ENCODE results near the gene CCDC88B. TPM values are rescaled to one million over a fixed set of nuclear protein-coding genes. Genes with fewer than 3 reads are reported as not detected.

The CCDC88B gene
- total and polyA plus RNA-seq, 7 donors: 2.6 to 157 (median 8.6) TPM

- H3K9me3 ChIP-seq: no peaks in the 10 kb centered on the region
- H3K36me3 ChIP-seq: no peaks in the 10 kb centered on the region
- DNase-seq: no peak
- intact Hi-C loops (cut with DNase I): no loop called here
- peaks cover 0 to 14% (median 9%) of the 10 kb centered on the region in 4 donors for H3K4me1 ChIP-seq
- no peak overlapping the region for H3K27ac ChIP-seq
- TF ChIP-seq EP300 (IDR thresholded peaks at IDR 0.05) (no peak), POLR2AphosphoS5 (IDR thresholded peaks at IDR 0.05) (no peak), POLR2A (IDR thresholded peaks at IDR 0.05) (no peak)
- TF ChIP-seq, protein P1, sequence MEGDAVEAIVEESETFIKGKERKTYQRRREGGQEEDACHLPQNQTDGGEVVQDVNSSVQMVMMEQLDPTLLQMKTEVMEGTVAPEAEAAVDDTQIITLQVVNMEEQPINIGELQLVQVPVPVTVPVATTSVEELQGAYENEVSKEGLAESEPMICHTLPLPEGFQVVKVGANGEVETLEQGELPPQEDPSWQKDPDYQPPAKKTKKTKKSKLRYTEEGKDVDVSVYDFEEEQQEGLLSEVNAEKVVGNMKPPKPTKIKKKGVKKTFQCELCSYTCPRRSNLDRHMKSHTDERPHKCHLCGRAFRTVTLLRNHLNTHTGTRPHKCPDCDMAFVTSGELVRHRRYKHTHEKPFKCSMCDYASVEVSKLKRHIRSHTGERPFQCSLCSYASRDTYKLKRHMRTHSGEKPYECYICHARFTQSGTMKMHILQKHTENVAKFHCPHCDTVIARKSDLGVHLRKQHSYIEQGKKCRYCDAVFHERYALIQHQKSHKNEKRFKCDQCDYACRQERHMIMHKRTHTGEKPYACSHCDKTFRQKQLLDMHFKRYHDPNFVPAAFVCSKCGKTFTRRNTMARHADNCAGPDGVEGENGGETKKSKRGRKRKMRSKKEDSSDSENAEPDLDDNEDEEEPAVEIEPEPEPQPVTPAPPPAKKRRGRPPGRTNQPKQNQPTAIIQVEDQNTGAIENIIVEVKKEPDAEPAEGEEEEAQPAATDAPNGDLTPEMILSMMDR (IDR thresholded peaks at IDR 0.05): no peak
- WGBS, 2 donors: 22 to 74% methylated on average over 3 of the region's 3 CpGs
- H3K27me3 ChIP-seq: no peaks in the 10 kb centered on the region
- no peak overlapping the region for H3K4me3 ChIP-seq
These were observed 60.7 kb downstream of the CCDC88B start for GRCh38 chr11:64400667-64401066.

GRCh38 chr11:64401775-64402174, 61.8 kb downstream of the CCDC88B start:
- 87 to 91% methylated on average over 7 of the region's 7 CpGs for WGBS, 2 donors
- H3K9me3 ChIP-seq: no peaks in the 10 kb centered on the region
- TF ChIP-seq, protein P1 (IDR thresholded peaks at IDR 0.05): no peak
- TF ChIP-seq POLR2AphosphoS5 (IDR thresholded peaks at IDR 0.05) (no peak), POLR2A (IDR thresholded peaks at IDR 0.05) (no peak), EP300 (IDR thresholded peaks at IDR 0.05) (no peak)
- DNase-seq: no peak
- no peaks in the 10 kb centered on the region for H3K27me3 ChIP-seq
- no peak overlapping the region for H3K4me3 ChIP-seq
- intact Hi-C loops (cut with DNase I): no loop called here
- H3K36me3 ChIP-seq: no peaks in the 10 kb centered on the region
- no peak overlapping the region for H3K27ac ChIP-seq
- peaks cover 0 to 14% (median 11%) of the 10 kb centered on the region in 4 donors for H3K4me1 ChIP-seq

DNA sequence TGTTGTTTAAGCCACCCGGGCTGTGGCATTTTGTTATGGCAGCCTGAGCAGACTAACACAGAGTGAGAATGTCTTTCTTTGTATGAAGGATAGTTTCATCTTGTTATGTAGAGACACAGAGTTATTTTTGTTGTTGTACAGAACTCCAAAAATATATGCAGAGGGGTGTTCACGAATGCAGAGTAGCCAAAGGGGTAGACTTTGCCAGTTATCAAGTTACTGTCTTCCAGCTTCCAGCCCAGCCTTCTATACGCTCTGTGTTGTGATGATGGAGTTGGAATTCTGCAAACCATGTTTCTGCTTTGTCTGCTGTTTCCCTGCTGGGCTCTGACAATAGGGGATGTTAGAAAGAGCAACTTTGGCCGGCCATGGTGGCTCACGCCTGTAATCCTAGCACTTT, 63.1 kb downstream of the CCDC88B start:
- Histone ChIP-seq H3K4me1 (peaks cover 0 to 14% (median 11%) of the 10 kb centered on the region in 4 donors), H3K27me3 (no peaks in the 10 kb centered on the region), H3K4me3 (no peak overlapping the region), H3K36me3 (no peaks in the 10 kb centered on the region), H3K27ac (no peak overlapping the region), H3K9me3 (no peaks in the 10 kb centered on the region)
- TF ChIP-seq, protein P1 (IDR thresholded peaks at IDR 0.05): no peak
- no peak for TF ChIP-seq EP300 (IDR thresholded peaks at IDR 0.05)
- TF ChIP-seq POLR2A (IDR thresholded peaks at IDR 0.05): no peak
- no peak for TF ChIP-seq POLR2AphosphoS5 (IDR thresholded peaks at IDR 0.05)
- intact Hi-C loops (cut with DNase I): no loop called here
- DNase-seq: no peak
- WGBS, 2 donors: 83 to 86% methylated on average over 5 of the region's 5 CpGs

DNA sequence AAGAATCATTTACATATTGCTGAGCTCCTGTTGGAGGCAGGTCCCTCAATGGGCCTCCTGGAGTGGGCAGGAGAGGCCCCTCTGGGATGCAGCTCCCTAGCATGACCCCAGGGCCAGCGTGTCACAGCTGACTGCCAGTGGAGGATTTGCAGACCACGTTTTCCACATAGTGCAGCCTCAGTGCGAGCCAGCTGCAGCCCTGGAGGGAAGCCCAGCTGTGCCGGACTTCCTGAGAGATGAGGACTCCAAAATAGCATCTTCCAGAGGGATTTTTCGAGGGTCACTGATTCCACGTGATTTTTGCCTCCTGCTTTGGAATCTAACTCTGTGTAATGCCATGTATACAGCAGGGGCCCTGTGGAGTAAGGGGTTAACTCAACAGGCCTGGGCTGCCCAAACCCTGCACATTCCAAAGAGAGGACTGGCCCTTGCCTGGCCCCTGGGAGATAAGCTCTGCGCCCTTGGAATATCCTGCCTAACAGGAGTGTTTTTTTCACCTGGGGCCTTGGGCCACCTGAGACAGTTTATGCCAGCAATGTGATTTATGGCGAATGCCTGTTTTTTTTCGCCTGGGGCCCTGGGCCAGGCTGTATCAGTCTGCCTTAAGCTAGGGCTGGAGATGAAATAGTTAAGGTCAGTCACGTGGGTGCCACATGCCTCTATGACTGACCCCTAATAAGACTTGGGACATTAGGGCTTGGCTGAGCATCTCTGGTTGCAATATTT, 66.4 kb downstream of the CCDC88B start:
- no peaks in the 10 kb centered on the region for H3K27me3 ChIP-seq
- H3K36me3 ChIP-seq: no peaks in the 10 kb centered on the region
- peak; percentile 78 for DNase-seq
- H3K4me1 ChIP-seq: peaks cover 0 to 28% (median 27%) of the 10 kb centered on the region in 4 donors
- no peak overlapping the region for H3K4me3 ChIP-seq
- intact Hi-C loops (cut with DNase I): no loop called here
- peak overlapping the region in 2 of 4 donors; percentile 4 to 49 for H3K27ac ChIP-seq
- TF ChIP-seq EP300 (IDR thresholded peaks at IDR 0.05) (no peak), POLR2AphosphoS5 (IDR thresholded peaks at IDR 0.05) (peak in 2 of 4 donors; percentile 20 to 34), POLR2A (IDR thresholded peaks at IDR 0.05) (no peak)
- TF ChIP-seq, protein P1 (IDR thresholded peaks at IDR 0.05): no peak
- WGBS, 2 donors: 59 to 67% methylated on average over 10 of the region's 10 CpGs
- H3K9me3 ChIP-seq: no peaks in the 10 kb centered on the region

Small RNA genes within 50 kb of the gene (small RNA-seq; reads per million reads assigned to genes)
- gene MIR1237 (0 to 0.06 (median 0) reads per million in 3 donors), gene MIR7155 (0 to 0.30 (median 0.22) reads per million in 3 donors), gene RF00019 (0 reads per million in 3 donors)

Other genes with a start within 250 kb of the CCDC88B start
- gene MACROD1, start 174.1 kb upstream of the CCDC88B start, total RNA-seq: 10 to 100 TPM; 23.3 to 33.9 (median 25.8) TPM
- 10 to 100 TPM; 14.2 to 16.8 (median 14.8) TPM for gene MACROD1, start 174.1 kb upstream of the CCDC88B start, polyA plus RNA-seq
- 10 to 100 TPM; 58.2 to 90.3 (median 81.0) TPM for gene STIP1, start 154.0 kb upstream of the CCDC88B start, total RNA-seq
- 10 to 100 TPM; 38.4 to 84.3 (median 50.2) TPM for gene STIP1, start 154.0 kb upstream of the CCDC88B start, polyA plus RNA-seq
- 10 to 100 TPM; 15.0 to 26.2 (median 20.3) TPM for gene FERMT3, start 133.5 kb upstream of the CCDC88B start, total RNA-seq
- gene FERMT3, start 133.5 kb upstream of the CCDC88B start, polyA plus RNA-seq: 10 to 100 TPM; 15.3 to 41.5 (median 20.4) TPM
- 10 to 100 TPM; 45.7 to 80.6 (median 62.9) TPM for gene TRPT1, start 114.0 kb upstream of the CCDC88B start, total RNA-seq
- 10 to 100 TPM; 70.8 to 82.8 (median 82.3) TPM for gene TRPT1, start 114.0 kb upstream of the CCDC88B start, polyA plus RNA-seq
- gene NUDT22, start 113.9 kb upstream of the CCDC88B start, total RNA-seq: 10 to 100 TPM; 41.4 to 64.8 (median 50.1) TPM
- 100 to 1,000 TPM in 2 of 3 donors, 10 to 100 TPM in 1; 91.3 to 130 (median 116) TPM for gene NUDT22, start 113.9 kb upstream of the CCDC88B start, polyA plus RNA-seq
- 10 to 100 TPM; 25.7 to 37.1 (median 28.1) TPM for gene DNAJC4, start 109.7 kb upstream of the CCDC88B start, total RNA-seq
- 10 to 100 TPM; 27.5 to 68.1 (median 58.3) TPM for gene DNAJC4, start 109.7 kb upstream of the CCDC88B start, polyA plus RNA-seq
- gene VEGFB, start 105.6 kb upstream of the CCDC88B start, total RNA-seq: 100 to 1,000 TPM in 2 of 4 donors, 10 to 100 TPM in 2; 76.7 to 117 (median 98.4) TPM
- gene VEGFB, start 105.6 kb upstream of the CCDC88B start, polyA plus RNA-seq: 10 to 100 TPM; 23.4 to 94.9 (median 42.6) TPM
- gene FKBP2, start 99.1 kb upstream of the CCDC88B start, total RNA-seq: 10 to 100 TPM; 49.2 to 70.5 (median 51.3) TPM
- 100 to 1,000 TPM in 2 of 3 donors, 10 to 100 TPM in 1; 97.3 to 213 (median 116) TPM for gene FKBP2, start 99.1 kb upstream of the CCDC88B start, polyA plus RNA-seq
- 10 to 100 TPM; 31.8 to 66.6 (median 51.3) TPM for gene PPP1R14B, start 93.3 kb upstream of the CCDC88B start, total RNA-seq
- 100 to 1,000 TPM in 1 of 3 donors, 10 to 100 TPM in 2; 78.8 to 159 (median 93.7) TPM for gene PPP1R14B, start 93.3 kb upstream of the CCDC88B start, polyA plus RNA-seq
- gene PLCB3, start 88.7 kb upstream of the CCDC88B start, total RNA-seq: 10 to 100 TPM; 10.6 to 17.7 (median 12.1) TPM
- 10 to 100 TPM; 23.4 to 52.8 (median 35.4) TPM for gene PLCB3, start 88.7 kb upstream of the CCDC88B start, polyA plus RNA-seq
- gene BAD, start 55.5 kb upstream of the CCDC88B start, total RNA-seq: 100 to 1,000 TPM in 3 of 4 donors, 10 to 100 TPM in 1; 95.3 to 143 (median 121) TPM
- gene BAD, start 55.5 kb upstream of the CCDC88B start, polyA plus RNA-seq: 100 to 1,000 TPM; 105 to 264 (median 244) TPM
- gene GPR137, start 54.4 kb upstream of the CCDC88B start, total RNA-seq: 10 to 100 TPM; 12.2 to 21.0 (median 13.6) TPM
- 10 to 100 TPM; 17.4 to 35.0 (median 18.0) TPM for gene GPR137, start 54.4 kb upstream of the CCDC88B start, polyA plus RNA-seq
- gene KCNK4, start 48.9 kb upstream of the CCDC88B start, total RNA-seq: under 1 TPM in 1 of 4 donors, not detected in 3; 0.71 TPM
- not detected for gene KCNK4, start 48.9 kb upstream of the CCDC88B start, polyA plus RNA-seq
- gene CATSPERZ, start 39.8 kb upstream of the CCDC88B start, total RNA-seq: not detected
- gene CATSPERZ, start 39.8 kb upstream of the CCDC88B start, polyA plus RNA-seq: 1 to 10 TPM in 2 of 3 donors, not detected in 1; 1.1 to 1.4 TPM
- 10 to 100 TPM; 39.9 to 48.7 (median 45.3) TPM for gene ESRRA, start 34.7 kb upstream of the CCDC88B start, total RNA-seq
- gene ESRRA, start 34.7 kb upstream of the CCDC88B start, polyA plus RNA-seq: 100 to 1,000 TPM; 151 to 244 (median 219) TPM
- 100 to 1,000 TPM; 182 to 353 (median 269) TPM for gene TRMT112, start 22.6 kb upstream of the CCDC88B start, total RNA-seq
- gene TRMT112, start 22.6 kb upstream of the CCDC88B start, polyA plus RNA-seq: 100 to 1,000 TPM; 148 to 232 (median 168) TPM
- 100 to 1,000 TPM; 169 to 269 (median 215) TPM for gene PRDX5, start 22.1 kb upstream of the CCDC88B start, total RNA-seq
- gene PRDX5, start 22.1 kb upstream of the CCDC88B start, polyA plus RNA-seq: 1,000 to 10,000 TPM in 1 of 3 donors, 100 to 1,000 TPM in 2; 596 to 1,045 (median 779) TPM
- 10 to 100 TPM; 15.6 to 24.1 (median 18.6) TPM for gene RPS6KA4, start 19.0 kb downstream of the CCDC88B start, total RNA-seq
- 10 to 100 TPM; 14.4 to 48.4 (median 16.6) TPM for gene RPS6KA4, start 19.0 kb downstream of the CCDC88B start, polyA plus RNA-seq
- not detected for gene SLC22A11, start 215.7 kb downstream of the CCDC88B start, total RNA-seq
- under 1 TPM in 2 of 3 donors, not detected in 1; 0.04 to 0.46 TPM for gene SLC22A11, start 215.7 kb downstream of the CCDC88B start, polyA plus RNA-seq